ENCODE results near the gene JAZF1.

The JAZF1 gene

GRCh38 chr7:27835376-27835775 lies 345.2 kb downstream of the JAZF1 start:
- no peak for DNase-seq (ENCODE audit: low read depth)

GRCh38 chr7:27834179-27834921 lies 346.2 kb downstream of the JAZF1 start:
- no peak for DNase-seq (ENCODE audit: low read depth)

- DNase-seq (ENCODE audit: low read depth), result no peak
Measured at GRCh38 chr7:27826357-27826756, 354.2 kb downstream of the JAZF1 start.

- DNase-seq (ENCODE audit: low read depth), result no peak
Measured at GRCh38 chr7:27825891-27826290, 354.7 kb downstream of the JAZF1 start.

- DNase-seq (ENCODE audit: low read depth), result no peak
Measured at GRCh38 chr7:27822245-27822644, 358.4 kb downstream of the JAZF1 start.

- DNase-seq (ENCODE audit: low read depth), result no peak
Measured at GRCh38 chr7:27812706-27813105, 367.9 kb downstream of the JAZF1 start.

- DNase-seq (ENCODE audit: low read depth), result no peak
Measured at GRCh38 chr7:27810186-27810585, 370.4 kb downstream of the JAZF1 start.

- DNase-seq (ENCODE audit: low read depth), result no peak
Measured at GRCh38 chr7:27808626-27809025, 372.0 kb downstream of the JAZF1 start.

GRCh38 chr7:27804139-27804538 lies 376.5 kb downstream of the JAZF1 start:
- no peak for DNase-seq (ENCODE audit: low read depth)

GRCh38 chr7:27802999-27803398 lies 377.6 kb downstream of the JAZF1 start:
- no peak for DNase-seq (ENCODE audit: low read depth)

- no peak for DNase-seq (ENCODE audit: low read depth)
Measured at GRCh38 chr7:27799212-27799611, 381.4 kb downstream of the JAZF1 start.

- DNase-seq (ENCODE audit: low read depth), result no peak
Measured at GRCh38 chr7:27795977-27796376, 384.6 kb downstream of the JAZF1 start.

GRCh38 chr7:27793780-27794179 lies 386.8 kb downstream of the JAZF1 start:
- no peak for DNase-seq (ENCODE audit: low read depth)

- no peak for DNase-seq (ENCODE audit: low read depth)
Measured at GRCh38 chr7:27788437-27788836, 392.2 kb downstream of the JAZF1 start.

- peak; percentile 5 for DNase-seq (ENCODE audit: low read depth)
Measured at GRCh38 chr7:27784399-27785053, 396.1 kb downstream of the JAZF1 start.

GRCh38 chr7:27782849-27783248 lies 397.7 kb downstream of the JAZF1 start:
- DNase-seq (ENCODE audit: low read depth), result no peak

GRCh38 chr7:27781188-27781587 lies 399.4 kb downstream of the JAZF1 start:
- DNase-seq (ENCODE audit: low read depth), result no peak

All from stimulated activated CD4-positive, alpha-beta T cell treated with anti-CD3 and anti-CD28 coated beads, Interleukin-2, amount 100 ng/mL, for 4 hours (primary cell).